ENCODE data around the gene CASK.
"Not testable (repeated sequence)": the region's sequence is repeated elsewhere in the genome, so short reads cannot be mapped to it uniquely, and the experiment has no call there.

GRCh38 chrX:41512853-41513252 is 410.5 kb downstream of the CASK start:
- TF ChIP-seq CTCF (IDR thresholded peaks at IDR 0.05; ENCODE audit: low read length); EZH2 (IDR thresholded peaks at IDR 0.05; ENCODE audit: borderline replicate concordance, low read length): not testable (repeated sequence)

Measured in OCI-LY1 (cell line).